ENCODE results near the gene MMP2. TPM values are rescaled to one million over a fixed set of nuclear protein-coding genes. Genes with fewer than 3 reads are reported as not detected.

MMP2 gene
- total RNA-seq, 1 donor from 2014 or later: 521 TPM

GRCh38 chr16:55510185-55510805 lies 31.3 kb downstream of the MMP2 start:
- no peak for DNase-seq (ENCODE audit: low spot score)

GRCh38 chr16:55512941-55513340 lies 33.9 kb downstream of the MMP2 start:
- no peak for DNase-seq (ENCODE audit: low spot score)

- DNase-seq (ENCODE audit: low spot score): no peak
Observed at GRCh38 chr16:55513616-55514015, 34.6 kb downstream of the MMP2 start.

GRCh38 chr16:55515111-55515510 lies 36.1 kb downstream of the MMP2 start:
- no peak for DNase-seq (ENCODE audit: low spot score)

- no peak for DNase-seq (ENCODE audit: low spot score)
Observed at GRCh38 chr16:55521792-55522191, 42.8 kb downstream of the MMP2 start.

- DNase-seq (ENCODE audit: low spot score): no peak
Observed at GRCh38 chr16:55526441-55526840, 47.4 kb downstream of the MMP2 start.

GRCh38 chr16:55527885-55528284 lies 48.9 kb downstream of the MMP2 start:
- DNase-seq (ENCODE audit: low spot score): no peak

GRCh38 chr16:55529018-55529417 lies 50.0 kb downstream of the MMP2 start:
- DNase-seq (ENCODE audit: low spot score): no peak

GRCh38 chr16:55530316-55530856 lies 51.4 kb downstream of the MMP2 start:
- DNase-seq (ENCODE audit: low spot score): no peak

GRCh38 chr16:55532227-55532626 lies 53.2 kb downstream of the MMP2 start:
- no peak for DNase-seq (ENCODE audit: low spot score)

- DNase-seq (ENCODE audit: low spot score): no peak
Observed at GRCh38 chr16:55534756-55535155, 55.8 kb downstream of the MMP2 start.

- no peak for DNase-seq (ENCODE audit: low spot score)
Observed at GRCh38 chr16:55539049-55539448, 60.1 kb downstream of the MMP2 start.

- DNase-seq (ENCODE audit: low spot score): no peak
Observed at GRCh38 chr16:55539488-55539887, 60.5 kb downstream of the MMP2 start.

- DNase-seq (ENCODE audit: low spot score): no peak
Observed at GRCh38 chr16:55540221-55540620, 61.2 kb downstream of the MMP2 start.

- DNase-seq (ENCODE audit: low spot score): no peak
Observed at GRCh38 chr16:55542459-55543082, 63.6 kb downstream of the MMP2 start.

- DNase-seq (ENCODE audit: low spot score): no peak
Observed at GRCh38 chr16:55543472-55543871, 64.5 kb downstream of the MMP2 start.

- DNase-seq (ENCODE audit: low spot score): no peak
Observed at GRCh38 chr16:55552621-55553020, 73.6 kb downstream of the MMP2 start.

GRCh38 chr16:55555436-55555835 lies 76.4 kb downstream of the MMP2 start:
- no peak for DNase-seq (ENCODE audit: low spot score)

Other genes with a start within 250 kb of the MMP2 start
- 2.3 TPM for gene IRX6, start 155.0 kb upstream of the MMP2 start, total RNA-seq
- gene LPCAT2, start 29.9 kb downstream of the MMP2 start, total RNA-seq: 15.7 TPM
- gene CAPNS2, start 87.5 kb downstream of the MMP2 start, total RNA-seq: 0.55 TPM
- 0.64 TPM for gene SLC6A2, start 176.8 kb downstream of the MMP2 start, total RNA-seq

Measured in mesenteric fat pad (tissue), 1 donor.